Measurements from ENCODE around the gene RNASEL.

RNASEL gene

DNA sequence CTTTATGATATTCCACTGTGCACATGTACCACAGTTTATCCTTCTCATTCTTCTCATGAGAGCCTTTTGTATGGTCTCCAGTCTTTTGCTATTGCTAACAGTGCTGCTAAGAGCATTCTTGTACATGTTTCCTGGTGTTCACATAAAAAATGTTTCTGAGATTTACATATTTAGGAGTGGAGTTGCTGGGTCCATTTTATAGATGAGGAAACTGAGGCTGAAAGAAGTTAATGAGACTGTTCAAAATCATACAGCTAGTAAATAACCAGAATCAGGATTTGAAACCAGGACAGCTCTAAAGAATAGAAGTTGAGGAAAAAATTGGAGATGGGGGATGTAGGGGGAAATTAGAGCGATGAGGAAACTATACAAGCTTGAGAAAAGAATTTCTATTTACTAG lies 42.9 kb upstream of the RNASEL start:
- TF ChIP-seq, protein P1, sequence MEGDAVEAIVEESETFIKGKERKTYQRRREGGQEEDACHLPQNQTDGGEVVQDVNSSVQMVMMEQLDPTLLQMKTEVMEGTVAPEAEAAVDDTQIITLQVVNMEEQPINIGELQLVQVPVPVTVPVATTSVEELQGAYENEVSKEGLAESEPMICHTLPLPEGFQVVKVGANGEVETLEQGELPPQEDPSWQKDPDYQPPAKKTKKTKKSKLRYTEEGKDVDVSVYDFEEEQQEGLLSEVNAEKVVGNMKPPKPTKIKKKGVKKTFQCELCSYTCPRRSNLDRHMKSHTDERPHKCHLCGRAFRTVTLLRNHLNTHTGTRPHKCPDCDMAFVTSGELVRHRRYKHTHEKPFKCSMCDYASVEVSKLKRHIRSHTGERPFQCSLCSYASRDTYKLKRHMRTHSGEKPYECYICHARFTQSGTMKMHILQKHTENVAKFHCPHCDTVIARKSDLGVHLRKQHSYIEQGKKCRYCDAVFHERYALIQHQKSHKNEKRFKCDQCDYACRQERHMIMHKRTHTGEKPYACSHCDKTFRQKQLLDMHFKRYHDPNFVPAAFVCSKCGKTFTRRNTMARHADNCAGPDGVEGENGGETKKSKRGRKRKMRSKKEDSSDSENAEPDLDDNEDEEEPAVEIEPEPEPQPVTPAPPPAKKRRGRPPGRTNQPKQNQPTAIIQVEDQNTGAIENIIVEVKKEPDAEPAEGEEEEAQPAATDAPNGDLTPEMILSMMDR (IDR thresholded peaks at IDR 0.05; ENCODE audit: low read depth, low read length) = no peak

DNA sequence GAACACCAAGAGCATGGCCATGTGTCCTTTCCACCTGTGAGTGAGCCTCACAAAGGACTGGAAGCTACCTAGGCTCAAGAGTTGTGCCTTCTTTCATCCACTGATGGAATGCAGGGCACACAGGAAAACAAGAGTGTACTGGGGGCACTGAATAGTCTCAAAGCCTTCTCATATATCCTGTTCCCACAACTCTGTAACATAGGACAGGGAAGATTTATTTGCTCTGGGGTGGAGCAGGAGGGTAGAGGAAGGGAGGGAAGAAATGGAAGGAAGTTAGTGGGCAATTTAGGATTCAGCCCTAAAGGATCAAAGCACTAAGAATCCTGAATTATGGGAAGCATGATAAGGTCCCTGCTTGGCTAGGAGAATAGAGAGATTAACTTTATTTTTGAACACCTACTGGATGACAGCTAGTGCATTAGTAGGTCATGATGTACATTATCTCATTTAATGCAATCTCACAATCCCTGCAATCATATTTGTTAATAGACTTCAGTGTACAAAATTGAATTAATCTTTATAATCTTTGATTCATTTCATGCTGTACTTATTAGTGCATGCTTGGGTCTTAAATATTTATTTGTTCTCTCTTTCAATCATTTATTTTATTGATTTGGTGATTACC lies 42.1 kb upstream of the RNASEL start:
- TF ChIP-seq, protein P1 (IDR thresholded peaks at IDR 0.05; ENCODE audit: low read depth, low read length) = no peak
- DNase-seq (ENCODE audit: low read depth in 2 of 2) = no peak
- H3K4me3 ChIP-seq (replicated peaks in 1 of 2; ENCODE audit: low read depth in 2 of 2, low read length in 2 of 2) = no peak overlapping the region

More for the DNA sequence above, 42.9 kb upstream of the RNASEL start:
- H3K4me3 ChIP-seq (replicated peaks in 1 of 2; ENCODE audit: low read depth in 2 of 2, low read length in 2 of 2) = no peak overlapping the region
- DNase-seq (ENCODE audit: low read depth in 2 of 2) = no peak

DNA sequence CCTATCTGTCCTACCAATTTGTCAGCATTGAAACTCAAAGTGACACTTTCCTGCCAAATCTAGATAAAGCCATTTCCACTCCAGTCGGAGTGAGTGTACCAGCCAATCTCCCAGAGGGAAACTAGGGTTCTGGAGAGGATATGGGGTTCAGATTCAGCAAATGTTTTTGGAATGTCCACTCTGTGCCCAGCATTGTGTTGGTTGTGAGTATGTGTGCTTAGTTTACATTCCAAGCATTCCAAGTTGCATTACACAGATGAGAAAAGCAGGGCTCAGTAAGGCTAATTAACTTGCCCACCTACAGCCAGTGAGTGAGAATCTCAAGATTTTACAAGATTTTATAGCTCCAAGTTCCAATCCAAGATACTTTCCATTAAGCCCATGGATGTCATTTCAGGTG lies 41.5 kb upstream of the RNASEL start:
- H3K4me3 ChIP-seq (replicated peaks in 1 of 2; ENCODE audit: low read depth in 2 of 2, low read length in 2 of 2) = no peak overlapping the region
- TF ChIP-seq, protein P1 (IDR thresholded peaks at IDR 0.05; ENCODE audit: low read depth, low read length) = no peak
- DNase-seq (ENCODE audit: low read depth in 2 of 2) = no peak

DNA sequence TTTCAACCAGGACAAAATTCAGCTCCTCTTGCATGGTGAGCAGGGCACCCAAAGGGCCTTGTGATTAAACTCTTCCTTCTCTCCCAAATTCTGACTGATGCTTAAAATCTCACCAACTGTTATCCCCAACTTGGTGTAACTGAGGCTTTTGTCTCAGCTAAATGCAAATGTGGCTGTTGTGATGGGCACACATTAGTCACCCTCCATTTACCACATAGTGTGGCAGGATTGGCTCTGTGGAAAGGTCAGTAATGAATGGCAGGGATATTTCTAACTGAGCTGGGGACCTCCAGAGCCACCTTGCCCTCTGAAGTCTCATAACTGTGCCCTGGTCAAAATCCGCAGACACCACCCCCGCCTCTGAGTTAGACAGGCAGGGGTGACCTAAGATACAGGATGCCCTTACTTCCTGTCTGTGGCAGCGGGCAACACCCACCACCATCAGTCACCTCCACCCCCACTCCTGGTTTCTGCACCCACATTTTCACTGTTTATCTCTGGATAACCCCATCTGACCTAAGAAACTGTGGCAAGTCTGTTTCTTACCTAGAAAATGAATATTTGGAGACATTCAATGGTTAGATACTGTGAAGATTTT lies 40.5 kb upstream of the RNASEL start:
- no peak for DNase-seq (ENCODE audit: low read depth in 2 of 2)
- no peak overlapping the region for H3K4me3 ChIP-seq (replicated peaks in 1 of 2; ENCODE audit: low read depth in 2 of 2, low read length in 2 of 2)
- TF ChIP-seq, protein P1 (IDR thresholded peaks at IDR 0.05; ENCODE audit: low read depth, low read length) = no peak

DNA sequence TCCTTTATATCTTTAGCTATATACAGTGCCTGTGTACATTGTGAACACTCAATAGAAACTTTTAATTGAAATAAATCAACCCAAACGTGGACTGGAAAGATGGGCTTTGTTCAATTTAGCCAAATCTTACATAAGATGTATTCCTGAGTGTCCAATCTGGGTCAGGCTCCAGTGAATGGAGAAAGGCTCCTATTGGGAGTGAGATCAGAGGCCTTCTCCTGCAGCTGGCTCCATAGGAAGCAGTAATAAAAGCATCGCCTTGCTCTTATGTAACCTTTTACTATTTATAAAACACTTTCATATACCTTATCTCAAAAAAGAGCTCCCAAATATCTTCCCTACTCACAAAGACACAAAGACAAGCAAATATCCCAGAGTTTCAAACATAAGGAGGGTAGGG lies 40.0 kb upstream of the RNASEL start:
- DNase-seq (ENCODE audit: low read depth in 2 of 2) = no peak
- H3K4me3 ChIP-seq (replicated peaks in 1 of 2; ENCODE audit: low read depth in 2 of 2, low read length in 2 of 2) = no peak overlapping the region
- TF ChIP-seq, protein P1 (IDR thresholded peaks at IDR 0.05; ENCODE audit: low read depth, low read length) = no peak

DNA sequence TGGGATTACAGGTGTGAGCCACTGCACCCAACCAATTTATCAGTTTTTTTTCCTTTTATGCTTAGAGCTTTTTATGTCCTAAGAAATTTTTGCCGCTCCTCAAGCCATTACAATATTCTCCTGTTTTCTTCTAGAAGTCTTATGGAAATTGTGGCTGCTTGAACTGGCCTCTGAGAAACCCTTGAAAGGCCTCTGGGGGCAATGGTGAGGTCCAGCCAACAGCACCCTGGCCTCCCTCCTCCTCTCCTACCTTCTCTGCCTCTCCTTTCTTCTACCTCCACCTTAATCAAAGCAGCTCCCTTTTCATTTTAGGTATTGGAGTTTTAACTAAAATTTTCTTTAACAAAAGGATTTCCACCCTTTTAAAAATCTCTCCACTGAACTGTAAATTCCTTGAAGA lies 39.6 kb upstream of the RNASEL start:
- no peak overlapping the region for H3K4me3 ChIP-seq (replicated peaks in 1 of 2; ENCODE audit: low read depth in 2 of 2, low read length in 2 of 2)
- TF ChIP-seq, protein P1 (IDR thresholded peaks at IDR 0.05; ENCODE audit: low read depth, low read length) = no peak

More for the DNA sequence above, 39.6 kb upstream of the RNASEL start:
- no peak for DNase-seq (ENCODE audit: low read depth in 2 of 2)
